HL-60 (cell line): ENCODE data around the gene RUNX2.

Source experiments
- DNase-seq, 2 experiments: peaks; one replicate each; pipeline ENCODE4 v3.0.0-alpha.2; 2010 to 2020; ENCODE audit warnings: low read depth in 1 of 2, low spot score in 1 of 2
- H3K27ac ChIP-seq: fragments of 250-450 bp; sonication (Bioruptor Pico); replicated peaks from 2 replicates; pipeline ENCODE4 v1.5.1; 2020; ENCODE audit warnings: mild to moderate bottlenecking, moderate library complexity
- H3K27me3 ChIP-seq: fragments of 250-450 bp; sonication (Bioruptor Pico); 2 replicates; pipeline ENCODE4 v1.5.1; 2021; ENCODE audit warnings: mild to moderate bottlenecking, moderate library complexity; ENCODE audit not compliant: insufficient read depth, poor library complexity, severe bottlenecking
- H3K4me3 ChIP-seq: replicated peaks from 2 replicates; pipeline ENCODE4 v1.5.1; 2011; ENCODE audit warnings: mild to moderate bottlenecking, control low read depth, low read length; ENCODE audit not compliant: insufficient read depth
- CTCF ChIP-seq: IDR thresholded peaks from one replicate; pipeline ENCODE4 v1.5.1; 2011; ENCODE audit warnings: low read length, control low read depth, inconsistent platforms; ENCODE audit not compliant: insufficient read depth
- GABPA ChIP-seq: IDR thresholded peaks from 2 replicates; pipeline ENCODE4 v1.6.1; 2012; ENCODE audit warnings: low read depth
- POLR2AphosphoS5 ChIP-seq: IDR thresholded peaks from 2 replicates; pipeline ENCODE4 v1.6.1; 2012; ENCODE audit warnings: low read depth
- REST ChIP-seq: IDR thresholded peaks from 2 replicates; pipeline ENCODE4 v1.6.1; 2012; ENCODE audit warnings: low read depth; ENCODE audit not compliant: insufficient replicate concordance
- SPI1 ChIP-seq: IDR thresholded peaks from 2 replicates; pipeline ENCODE4 v1.6.1; 2012; ENCODE audit warnings: low read depth, mild to moderate bottlenecking, borderline replicate concordance

RUNX2 gene

GRCh38 chr6:45592991-45593390, 264.9 kb downstream of the RUNX2 start:
- no peak for TF ChIP-seq CTCF
- TF ChIP-seq POLR2AphosphoS5, result no peak
- no peak for TF ChIP-seq SPI1
- TF ChIP-seq GABPA, result no peak
- TF ChIP-seq REST, result no peak
- no peak for DNase-seq
- Histone ChIP-seq H3K27me3 (no peaks in the 10 kb centered on the region), H3K4me3 (no peak overlapping the region), H3K27ac (no peak overlapping the region)

- TF ChIP-seq REST, result no peak
- no peak for TF ChIP-seq SPI1
- no peak for TF ChIP-seq POLR2AphosphoS5
- TF ChIP-seq GABPA, result no peak
- TF ChIP-seq CTCF, result no peak
- H3K27ac ChIP-seq, result no peak overlapping the region
- H3K4me3 ChIP-seq, result no peak overlapping the region
- DNase-seq, result no peak
- H3K27me3 ChIP-seq, result no peaks in the 10 kb centered on the region
Measured at GRCh38 chr6:45595010-45595851, 267.1 kb downstream of the RUNX2 start.

- H3K27ac ChIP-seq, result no peak overlapping the region
- DNase-seq, result no peak
- no peak overlapping the region for H3K4me3 ChIP-seq
- no peaks in the 10 kb centered on the region for H3K27me3 ChIP-seq
- TF ChIP-seq GABPA, result no peak
Measured at GRCh38 chr6:45597424-45597823, 269.3 kb downstream of the RUNX2 start.

- Histone ChIP-seq H3K27ac (no peak overlapping the region), H3K27me3 (no peaks in the 10 kb centered on the region), H3K4me3 (no peak overlapping the region)
- TF ChIP-seq SPI1 (no peak), CTCF (no peak)
- DNase-seq, result peak in 1 of 2 experiments; percentile 32
Measured at GRCh38 chr6:45599053-45599452, 270.9 kb downstream of the RUNX2 start.
